HUES48 (cell line): ENCODE data around the gene ZC3H12D.

Experiments
- H3K27ac ChIP-seq: one replicate; pipeline ENCODE4 v1.7.0; 2013; ENCODE audit warnings: low read depth, low read length, inconsistent platforms
- H3K27me3 ChIP-seq: 2 replicates; pipeline ENCODE4 v1.6.1; 2013; ENCODE audit warnings: mild to moderate bottlenecking, low read length; ENCODE audit not compliant: control insufficient read depth, insufficient read depth
- H3K36me3 ChIP-seq: 2 replicates; pipeline ENCODE4 v1.6.1; 2013; ENCODE audit warnings: low read length; ENCODE audit not compliant: control insufficient read depth, insufficient read depth
- H3K4me1 ChIP-seq: 2 replicates; pipeline ENCODE4 v1.6.1; 2013; ENCODE audit warnings: mild to moderate bottlenecking, low read length; ENCODE audit not compliant: control insufficient read depth, insufficient read depth
- H3K4me3 ChIP-seq: 2 replicates; pipeline ENCODE4 v1.5.1; 2013; ENCODE audit warnings: mild to moderate bottlenecking, low read depth, low read length
- H3K9ac ChIP-seq: 2 replicates; pipeline ENCODE4 v1.6.1; 2013; ENCODE audit warnings: mild to moderate bottlenecking, low read depth, low read length, moderate library complexity
- H3K9me3 ChIP-seq: 2 replicates; pipeline ENCODE4 v1.6.1; 2013; ENCODE audit warnings: low read length; ENCODE audit not compliant: control insufficient read depth, insufficient read depth

The ZC3H12D gene

GRCh38 chr6:149397384-149397783, 87.4 kb downstream of the ZC3H12D start:
- Histone ChIP-seq H3K27me3 (no peaks in the 10 kb centered on the region), H3K9me3 (no peaks in the 10 kb centered on the region), H3K9ac (no peak overlapping the region), H3K36me3 (peaks cover 49% of the 10 kb centered on the region), H3K4me1 (peaks cover 4% of the 10 kb centered on the region; the same call in 1 of the 2 replicates), H3K27ac (no peak overlapping the region), H3K4me3 (no peak overlapping the region)
